ENCODE results near the gene HLA-G.

HLA-G gene

GRCh38 chr6:29813809-29814208 is 13.8 kb upstream of the HLA-G start:
- H3K27ac ChIP-seq (ENCODE audit: low read depth, low read length, poor library complexity, severe bottlenecking), result no peak overlapping the region
- H3K79me2 ChIP-seq (ENCODE audit: insufficient read depth, low read length), result no peaks in the 10 kb centered on the region
- no peaks in the 10 kb centered on the region for H3K9me3 ChIP-seq (ENCODE audit: low read length)
- H3K36me3 ChIP-seq (ENCODE audit: insufficient read depth, low read length), result no peaks in the 10 kb centered on the region
- no peak for TF ChIP-seq CTCF (IDR thresholded peaks at IDR 0.05; ENCODE audit: low read length)
- no peaks in the 10 kb centered on the region for H4K20me1 ChIP-seq (ENCODE audit: insufficient read depth, low read length)
- no peak overlapping the region for H3K9ac ChIP-seq (ENCODE audit: low read length)
- no peaks in the 10 kb centered on the region for H3F3A ChIP-seq (ENCODE audit: insufficient read depth, low read length)
- H3K4me1 ChIP-seq (ENCODE audit: insufficient read depth, low read length, severe bottlenecking), result no peaks in the 10 kb centered on the region
- no peak overlapping the region for H3K4me2 ChIP-seq (ENCODE audit: low read length)
- no peak overlapping the region for H2AFZ ChIP-seq (ENCODE audit: low read length)
- H3K4me3 ChIP-seq (ENCODE audit: low read depth, low read length, poor library complexity, severe bottlenecking), result no peak overlapping the region
- H3K9me2 ChIP-seq (ENCODE audit: low read depth, low read length), result no peaks in the 10 kb centered on the region
- no peaks in the 10 kb centered on the region for H3K27me3 ChIP-seq (ENCODE audit: insufficient read depth, low read length)

- Histone ChIP-seq H2AFZ (ENCODE audit: low read length) (no peak overlapping the region), H3K4me3 (ENCODE audit: low read depth, low read length, poor library complexity, severe bottlenecking) (no peak overlapping the region), H3K4me2 (ENCODE audit: low read length) (no peak overlapping the region)
Observed at GRCh38 chr6:29814379-29815117, 13.1 kb upstream of the HLA-G start.

GRCh38 chr6:29815118-29815750 is 12.4 kb upstream of the HLA-G start:
- no peaks in the 10 kb centered on the region for H4K20me1 ChIP-seq (ENCODE audit: insufficient read depth, low read length)
- TF ChIP-seq EZH2 (IDR thresholded peaks at IDR 0.05; ENCODE audit: borderline replicate concordance, low read length) (no peak), CTCF (IDR thresholded peaks at IDR 0.05; ENCODE audit: low read length) (no peak)
- H3K79me2 ChIP-seq (ENCODE audit: insufficient read depth, low read length), result no peaks in the 10 kb centered on the region
- H3F3A ChIP-seq (ENCODE audit: insufficient read depth, low read length), result no peaks in the 10 kb centered on the region
- no peaks in the 10 kb centered on the region for H3K9me2 ChIP-seq (ENCODE audit: low read depth, low read length)
- H3K36me3 ChIP-seq (ENCODE audit: insufficient read depth, low read length), result no peaks in the 10 kb centered on the region
- no peak overlapping the region for H3K4me3 ChIP-seq (ENCODE audit: low read depth, low read length, poor library complexity, severe bottlenecking)
- no peak overlapping the region for H3K4me2 ChIP-seq (ENCODE audit: low read length)
- no peaks in the 10 kb centered on the region for H3K4me1 ChIP-seq (ENCODE audit: insufficient read depth, low read length, severe bottlenecking)
- H3K9ac ChIP-seq (ENCODE audit: low read length), result no peak overlapping the region
- no peak overlapping the region for H3K27ac ChIP-seq (ENCODE audit: low read depth, low read length, poor library complexity, severe bottlenecking)
- H3K9me3 ChIP-seq (ENCODE audit: low read length), result no peaks in the 10 kb centered on the region
- H2AFZ ChIP-seq (ENCODE audit: low read length), result no peak overlapping the region
- H3K27me3 ChIP-seq (ENCODE audit: insufficient read depth, low read length), result no peaks in the 10 kb centered on the region

More at GRCh38 chr6:29814379-29815117, 13.1 kb upstream of the HLA-G start:
- no peak overlapping the region for H3K27ac ChIP-seq (ENCODE audit: low read depth, low read length, poor library complexity, severe bottlenecking)
- H3K79me2 ChIP-seq (ENCODE audit: insufficient read depth, low read length), result no peaks in the 10 kb centered on the region
- H4K20me1 ChIP-seq (ENCODE audit: insufficient read depth, low read length), result no peaks in the 10 kb centered on the region
- no peak overlapping the region for H3K9ac ChIP-seq (ENCODE audit: low read length)
- no peaks in the 10 kb centered on the region for H3K36me3 ChIP-seq (ENCODE audit: insufficient read depth, low read length)
- H3K27me3 ChIP-seq (ENCODE audit: insufficient read depth, low read length), result no peaks in the 10 kb centered on the region
- H3K4me1 ChIP-seq (ENCODE audit: insufficient read depth, low read length, severe bottlenecking), result no peaks in the 10 kb centered on the region
- no peaks in the 10 kb centered on the region for H3K9me3 ChIP-seq (ENCODE audit: low read length)
- no peak for TF ChIP-seq CTCF (IDR thresholded peaks at IDR 0.05; ENCODE audit: low read length)
- no peak for TF ChIP-seq EZH2 (IDR thresholded peaks at IDR 0.05; ENCODE audit: borderline replicate concordance, low read length)
- no peaks in the 10 kb centered on the region for H3K9me2 ChIP-seq (ENCODE audit: low read depth, low read length)
- H3F3A ChIP-seq (ENCODE audit: insufficient read depth, low read length), result no peaks in the 10 kb centered on the region

Measured in OCI-LY1 (cell line).